Measurements from ENCODE around the gene GALR2.
"Not testable (repeated sequence)": the region's sequence is repeated elsewhere in the genome, so short reads cannot be mapped to it uniquely, and the experiment has no call there.

The GALR2 gene

GRCh38 chr17:76034428-76035350 is 39.9 kb upstream of the GALR2 start:
- no peak for TF ChIP-seq ZFX (IDR thresholded peaks at IDR 0.05)
- TF ChIP-seq CTCF (conservative IDR thresholded peaks at IDR 0.05) = no peak
- no peak overlapping the region for H3K27ac ChIP-seq

DNA sequence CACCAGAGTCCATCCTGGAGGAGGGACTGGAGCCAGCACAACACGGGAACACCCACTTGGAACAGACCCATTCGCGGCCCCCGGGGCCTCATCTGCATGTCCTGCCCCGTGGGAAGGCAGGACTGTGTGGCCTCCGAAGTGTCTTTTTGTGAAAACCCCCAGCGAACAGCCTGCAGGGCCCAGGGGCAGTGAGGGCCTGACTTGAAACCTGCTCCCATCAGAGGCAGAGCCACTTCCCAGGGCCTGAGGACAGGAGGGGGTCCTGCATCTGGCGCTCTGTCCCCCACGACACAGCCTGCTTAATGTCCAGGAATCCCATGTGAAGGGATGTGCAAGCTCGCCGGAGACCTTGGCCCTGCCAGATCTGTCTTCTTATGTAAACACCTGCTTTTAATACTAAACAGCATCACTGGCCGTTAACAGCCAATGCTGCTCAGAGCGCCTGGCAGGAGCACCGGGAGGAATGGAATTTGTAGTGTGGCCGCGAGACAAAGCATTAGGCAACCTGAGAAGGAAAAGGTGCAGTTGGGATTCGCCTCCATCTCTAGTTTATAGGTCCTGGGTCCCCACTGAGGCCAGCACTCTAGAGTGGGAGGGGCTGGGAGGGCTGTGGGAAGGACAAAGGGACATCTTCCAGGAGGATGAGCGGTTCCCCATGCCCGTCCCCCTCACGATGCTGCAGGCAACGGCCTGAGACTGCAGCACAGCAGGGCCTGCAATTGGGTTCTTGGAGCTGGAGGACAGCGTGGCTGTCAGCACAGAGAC is 37.9 kb upstream of the GALR2 start:
- no peak overlapping the region for H3K27ac ChIP-seq
- TF ChIP-seq ZFX (IDR thresholded peaks at IDR 0.05) (no peak), CTCF (conservative IDR thresholded peaks at IDR 0.05) (no peak)

DNA sequence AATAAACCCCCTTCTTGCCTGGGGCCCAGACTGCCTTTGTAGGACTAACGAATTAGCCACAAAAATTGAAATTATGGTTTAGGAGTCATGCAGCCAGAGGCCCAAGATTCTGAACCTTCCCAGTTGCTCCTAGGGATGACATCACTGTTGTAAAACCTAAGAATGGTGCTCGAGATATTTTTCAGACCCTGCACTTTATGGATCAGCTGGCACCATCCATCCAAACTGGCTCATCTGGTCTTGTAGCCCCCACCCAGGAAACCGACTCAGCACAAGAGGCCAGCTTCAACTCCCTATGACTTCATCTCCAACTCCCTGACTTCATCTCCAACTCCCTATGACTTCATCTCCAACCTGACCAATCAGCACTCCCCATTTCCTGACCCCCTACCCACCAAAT is 36.5 kb upstream of the GALR2 start:
- no peak overlapping the region for H3K27ac ChIP-seq
- TF ChIP-seq CTCF (conservative IDR thresholded peaks at IDR 0.05) (no peak), ZFX (IDR thresholded peaks at IDR 0.05) (no peak)

- no peak overlapping the region for H3K27ac ChIP-seq
- no peak for TF ChIP-seq CTCF (conservative IDR thresholded peaks at IDR 0.05)
- TF ChIP-seq ZFX (IDR thresholded peaks at IDR 0.05) = no peak
Observed at GRCh38 chr17:76039121-76039520, 35.5 kb upstream of the GALR2 start.

- no peak for TF ChIP-seq CTCF (conservative IDR thresholded peaks at IDR 0.05)
- TF ChIP-seq ZFX (IDR thresholded peaks at IDR 0.05) = no peak
- H3K27ac ChIP-seq = no peak overlapping the region
Observed at GRCh38 chr17:76040376-76040775, 34.2 kb upstream of the GALR2 start.

DNA sequence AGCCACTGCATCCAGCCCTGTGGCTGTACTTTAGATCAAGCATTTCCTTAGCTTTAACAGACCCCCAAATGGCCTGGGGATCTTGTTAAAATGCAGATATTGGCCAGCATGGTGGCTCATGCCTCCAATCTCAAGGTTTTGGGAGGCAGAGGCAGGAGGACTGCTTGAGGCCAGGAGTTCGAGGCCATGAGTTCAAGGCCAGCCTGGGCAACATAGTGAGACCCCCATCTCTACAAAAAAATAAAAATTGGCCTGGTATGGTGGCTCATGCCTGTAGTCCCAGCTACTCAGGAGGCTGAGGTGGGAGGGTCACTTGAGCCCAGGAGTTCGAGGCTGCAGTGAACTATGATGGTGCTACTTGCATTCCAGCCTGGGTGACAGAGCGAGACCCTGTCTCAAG is 31.7 kb upstream of the GALR2 start:
- H3K27ac ChIP-seq = not testable (repeated sequence)

GRCh38 chr17:76044475-76045007 is 30.0 kb upstream of the GALR2 start:
- H3K27ac ChIP-seq = not testable (repeated sequence)

DNA sequence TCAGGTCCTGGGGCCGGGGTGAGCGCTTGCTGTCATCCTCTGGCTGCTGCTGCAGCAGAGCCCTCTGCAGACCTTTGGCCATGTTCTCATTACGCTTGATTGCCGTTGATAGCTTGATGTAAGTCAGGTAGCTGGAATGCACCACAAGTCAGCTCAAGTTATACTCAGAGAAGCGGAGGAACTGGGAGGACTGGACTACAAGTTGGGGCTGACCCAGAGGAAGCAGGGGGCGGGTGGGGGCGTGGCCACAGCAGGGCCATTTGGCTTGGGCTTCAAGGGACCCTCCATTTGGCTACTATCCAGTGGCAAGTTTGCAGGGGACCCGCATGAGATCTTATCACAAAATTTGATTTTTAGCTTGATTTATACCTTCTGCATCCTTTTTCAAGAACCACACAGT is 28.5 kb upstream of the GALR2 start:
- no peak overlapping the region for H3K27ac ChIP-seq
- no peak for TF ChIP-seq CTCF (conservative IDR thresholded peaks at IDR 0.05)
- TF ChIP-seq ZFX (IDR thresholded peaks at IDR 0.05) = no peak
